Measurements from ENCODE around the gene PGAM1. TPM values are rescaled to one million over a fixed set of nuclear protein-coding genes. Genes with fewer than 3 reads are reported as not detected.

The PGAM1 gene
- total RNA-seq, 1 donor from 2014 or later, result 207 TPM

GRCh38 chr10:97428572-97428981 is 2.6 kb downstream of the PGAM1 start:
- no peak for DNase-seq (ENCODE audit: extremely low spot score, unreplicated experiment)
- no peak for TF ChIP-seq CTCF (conservative IDR thresholded peaks at IDR 0.05)
- Mint-ChIP-seq H3K9me3 (no peaks in the 10 kb centered on the region), H3K27ac (peak overlapping the region; percentile 71), H3K36me3 (peaks cover 8% of the 10 kb centered on the region), H3K4me1 (ENCODE audit: unreplicated experiment) (peaks cover 12% of the 10 kb centered on the region), H3K27me3 (no peaks in the 10 kb centered on the region), H3K4me3 (peak overlapping the region; percentile 73)

- Mint-ChIP-seq H3K4me3 (no peak overlapping the region), H3K27ac (no peak overlapping the region), H3K4me1 (ENCODE audit: unreplicated experiment) (no peaks in the 10 kb centered on the region), H3K36me3 (peaks cover 12% of the 10 kb centered on the region), H3K27me3 (no peaks in the 10 kb centered on the region), H3K9me3 (no peaks in the 10 kb centered on the region)
- no peak for DNase-seq (ENCODE audit: extremely low spot score, unreplicated experiment)
- TF ChIP-seq CTCF (conservative IDR thresholded peaks at IDR 0.05), result no peak
Measured at GRCh38 chr10:97434055-97434454, 8.1 kb downstream of the PGAM1 start.

GRCh38 chr10:97434557-97434956 is 8.6 kb downstream of the PGAM1 start:
- H3K4me3 Mint-ChIP-seq, result no peak overlapping the region
- TF ChIP-seq CTCF (conservative IDR thresholded peaks at IDR 0.05), result no peak
- DNase-seq (ENCODE audit: extremely low spot score, unreplicated experiment), result no peak
- H3K36me3 Mint-ChIP-seq, result peaks cover 13% of the 10 kb centered on the region
- H3K27me3 Mint-ChIP-seq, result no peaks in the 10 kb centered on the region
- no peak overlapping the region for H3K27ac Mint-ChIP-seq
- no peaks in the 10 kb centered on the region for H3K9me3 Mint-ChIP-seq
- no peaks in the 10 kb centered on the region for H3K4me1 Mint-ChIP-seq (ENCODE audit: unreplicated experiment)

GRCh38 chr10:97435211-97435610 is 9.2 kb downstream of the PGAM1 start:
- Mint-ChIP-seq H3K27ac (no peak overlapping the region), H3K4me3 (no peak overlapping the region), H3K9me3 (no peaks in the 10 kb centered on the region), H3K4me1 (ENCODE audit: unreplicated experiment) (no peaks in the 10 kb centered on the region), H3K36me3 (peaks cover 15% of the 10 kb centered on the region), H3K27me3 (no peaks in the 10 kb centered on the region)
- no peak for TF ChIP-seq CTCF (conservative IDR thresholded peaks at IDR 0.05)
- no peak for DNase-seq (ENCODE audit: extremely low spot score, unreplicated experiment)

- DNase-seq (ENCODE audit: extremely low spot score, unreplicated experiment), result no peak
- Mint-ChIP-seq H3K4me1 (ENCODE audit: unreplicated experiment) (peaks cover 6% of the 10 kb centered on the region), H3K4me3 (no peak overlapping the region), H3K36me3 (peaks cover 8% of the 10 kb centered on the region), H3K9me3 (no peaks in the 10 kb centered on the region), H3K27ac (no peak overlapping the region), H3K27me3 (no peaks in the 10 kb centered on the region)
- TF ChIP-seq CTCF (conservative IDR thresholded peaks at IDR 0.05), result no peak
Measured at GRCh38 chr10:97442277-97442676, 16.3 kb downstream of the PGAM1 start.

- H3K4me1 Mint-ChIP-seq (ENCODE audit: unreplicated experiment), result peaks cover 12% of the 10 kb centered on the region
- peaks cover 8% of the 10 kb centered on the region for H3K36me3 Mint-ChIP-seq
- H3K4me3 Mint-ChIP-seq, result peak overlapping the region; percentile 98
- H3K9me3 Mint-ChIP-seq, result no peaks in the 10 kb centered on the region
- no peak for TF ChIP-seq CTCF (conservative IDR thresholded peaks at IDR 0.05)
- H3K27ac Mint-ChIP-seq, result no peak overlapping the region
- H3K27me3 Mint-ChIP-seq, result no peaks in the 10 kb centered on the region
- no peak for DNase-seq (ENCODE audit: extremely low spot score, unreplicated experiment)
Measured at GRCh38 chr10:97444212-97444611, 18.2 kb downstream of the PGAM1 start.
